Measurements from ENCODE around the gene REP15. TPM values are rescaled to one million over a fixed set of nuclear protein-coding genes. Genes with fewer than 3 reads are reported as not detected.

The REP15 gene
- total RNA-seq, 4 donors from 2014 or later = not detected

GRCh38 chr12:27709212-27709931 lies 13.1 kb downstream of the REP15 start:
- no peak for DNase-seq (ENCODE audit: low spot score in 2 of 2)
- H3K4me1 ChIP-seq = peaks cover 0 to 26% (median 8%) of the 10 kb centered on the region in 4 donors
- no peaks in the 10 kb centered on the region for H3K9me3 ChIP-seq
- TF ChIP-seq POLR2A (IDR thresholded peaks at IDR 0.05) (no peak), EP300 (IDR thresholded peaks at IDR 0.05) (no peak)
- TF ChIP-seq, protein P1, sequence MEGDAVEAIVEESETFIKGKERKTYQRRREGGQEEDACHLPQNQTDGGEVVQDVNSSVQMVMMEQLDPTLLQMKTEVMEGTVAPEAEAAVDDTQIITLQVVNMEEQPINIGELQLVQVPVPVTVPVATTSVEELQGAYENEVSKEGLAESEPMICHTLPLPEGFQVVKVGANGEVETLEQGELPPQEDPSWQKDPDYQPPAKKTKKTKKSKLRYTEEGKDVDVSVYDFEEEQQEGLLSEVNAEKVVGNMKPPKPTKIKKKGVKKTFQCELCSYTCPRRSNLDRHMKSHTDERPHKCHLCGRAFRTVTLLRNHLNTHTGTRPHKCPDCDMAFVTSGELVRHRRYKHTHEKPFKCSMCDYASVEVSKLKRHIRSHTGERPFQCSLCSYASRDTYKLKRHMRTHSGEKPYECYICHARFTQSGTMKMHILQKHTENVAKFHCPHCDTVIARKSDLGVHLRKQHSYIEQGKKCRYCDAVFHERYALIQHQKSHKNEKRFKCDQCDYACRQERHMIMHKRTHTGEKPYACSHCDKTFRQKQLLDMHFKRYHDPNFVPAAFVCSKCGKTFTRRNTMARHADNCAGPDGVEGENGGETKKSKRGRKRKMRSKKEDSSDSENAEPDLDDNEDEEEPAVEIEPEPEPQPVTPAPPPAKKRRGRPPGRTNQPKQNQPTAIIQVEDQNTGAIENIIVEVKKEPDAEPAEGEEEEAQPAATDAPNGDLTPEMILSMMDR (IDR thresholded peaks at IDR 0.05) = no peak
- H3K27ac ChIP-seq = peak overlapping the region; percentile 58 to 90 (median 82)
- peaks cover 0 to 4% (median 0%) of the 10 kb centered on the region in 3 donors for H3K36me3 ChIP-seq
- WGBS, 2 donors = 74 to 84% methylated on average over 12 of the region's 12 CpGs
- peak overlapping the region; percentile 63 to 97 (median 93) for H3K4me3 ChIP-seq
- H3K27me3 ChIP-seq = no peaks in the 10 kb centered on the region

DNA sequence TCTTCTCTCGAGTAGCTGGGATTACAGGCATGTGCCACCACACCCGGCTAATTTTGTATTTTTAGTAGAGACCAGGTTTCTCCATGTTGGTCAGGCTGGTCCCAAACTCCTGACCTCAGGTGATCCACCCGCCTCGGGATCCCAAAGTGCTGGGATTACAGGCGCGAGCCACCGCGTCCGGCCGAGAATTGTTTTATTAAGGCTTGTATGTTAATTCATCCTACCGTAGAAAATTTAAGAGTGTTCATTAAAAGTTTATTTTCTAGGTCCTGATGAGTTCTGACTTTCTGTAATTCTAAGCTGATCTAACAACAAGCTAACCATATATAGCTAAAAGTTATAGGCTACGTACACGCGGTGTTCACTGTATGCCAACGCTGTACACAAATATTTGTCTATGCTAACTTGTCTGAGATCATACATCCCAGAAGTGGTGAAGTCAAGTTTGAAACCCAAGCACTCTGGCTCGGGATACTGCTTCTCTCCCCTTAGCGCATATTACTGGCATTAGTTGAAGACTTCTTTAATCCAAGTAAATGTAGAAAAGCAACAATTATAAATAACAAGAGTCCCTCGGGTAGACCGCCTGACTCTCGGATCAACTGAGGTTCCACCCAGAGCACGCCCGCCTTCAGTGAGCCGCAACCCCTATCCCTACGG lies 13.8 kb downstream of the REP15 start:
- TF ChIP-seq, protein P1 (IDR thresholded peaks at IDR 0.05) = no peak
- peaks cover 0 to 7% (median 0%) of the 10 kb centered on the region in 3 donors for H3K36me3 ChIP-seq
- no peaks in the 10 kb centered on the region for H3K27me3 ChIP-seq
- WGBS, 2 donors = 10 to 16% methylated on average over 24 of the region's 24 CpGs
- H3K4me3 ChIP-seq = peak overlapping the region; percentile 63 to 97 (median 93)
- H3K9me3 ChIP-seq = no peaks in the 10 kb centered on the region
- peak in 1 of 2 donors; percentile 9 for DNase-seq (ENCODE audit: low spot score in 2 of 2)
- H3K4me1 ChIP-seq = peaks cover 0 to 26% (median 8%) of the 10 kb centered on the region in 4 donors
- H3K27ac ChIP-seq = peak overlapping the region; percentile 58 to 90 (median 82)

DNA sequence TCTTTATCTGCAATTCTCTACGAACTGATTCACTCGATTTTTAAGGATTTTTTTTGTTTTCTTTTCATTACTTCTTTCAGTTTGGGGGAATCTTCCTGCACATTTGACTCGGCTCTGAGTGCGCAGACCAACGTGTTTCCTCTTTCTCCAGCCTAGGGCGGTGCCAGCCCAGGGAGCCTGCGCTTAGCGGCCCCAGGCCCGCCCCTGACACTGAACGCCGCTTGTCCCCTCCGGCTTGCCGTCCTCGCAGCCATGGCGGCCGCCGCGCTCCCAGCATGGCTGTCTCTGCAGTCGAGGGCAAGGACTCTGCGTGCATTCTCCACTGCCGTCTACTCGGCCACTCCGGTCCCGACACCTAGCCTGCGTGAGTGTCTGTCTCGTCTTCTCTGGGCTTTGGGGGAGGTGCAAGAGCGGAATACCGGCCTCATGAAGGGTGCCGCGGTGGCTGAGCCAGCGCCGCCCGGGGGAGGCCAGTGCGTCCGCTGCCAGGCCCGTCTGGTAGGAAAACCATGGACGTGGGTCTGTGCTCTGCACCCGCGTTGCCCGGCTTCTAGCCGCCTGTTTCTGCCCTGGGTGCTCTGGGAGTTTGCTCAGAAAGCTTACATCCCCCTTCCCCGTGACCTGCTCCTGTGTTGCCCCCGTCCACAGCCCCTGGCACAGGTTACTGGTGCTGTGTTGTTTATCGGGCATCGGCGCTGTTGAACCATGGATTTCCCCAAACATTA lies 14.5 kb downstream of the REP15 start, which contains the start of gene MRPS35:
TSS of gene MRPS35 (plus strand) at position 241 of the 725 bp plus-strand sequence. CDS start at position 253, 12 bp downstream.
- TF ChIP-seq POLR2A (IDR thresholded peaks at IDR 0.05) (peak; percentile 48 to 69), EP300 (IDR thresholded peaks at IDR 0.05) (peak; percentile 69 to 97)
- TF ChIP-seq, protein P1 (IDR thresholded peaks at IDR 0.05) = no peak
- peak within 1 kb of the TSS; percentile 58 to 90 (median 82) for H3K27ac ChIP-seq
- H3K9me3 ChIP-seq = no peaks in the 10 kb centered on the region
- 0 to 1% methylated on average over 17 to 45 of the region's 46 CpGs for WGBS, 2 donors
- peak within 1 kb of the TSS; percentile 63 to 97 (median 93) for H3K4me3 ChIP-seq
- H3K36me3 ChIP-seq = peaks cover 0 to 14% (median 0%) of the 10 kb centered on the region in 3 donors
- DNase-seq (ENCODE audit: low spot score in 2 of 2) = peak; percentile 84 to 88
- no peaks in the 10 kb centered on the region for H3K27me3 ChIP-seq
- peaks cover 0 to 26% (median 8%) of the 10 kb centered on the region in 4 donors for H3K4me1 ChIP-seq

- WGBS, 2 donors = 1% methylated on average over 11 of the region's 11 CpGs
- H3K4me3 ChIP-seq = peak overlapping the region; percentile 63 to 97 (median 93)
- peaks cover 0 to 19% (median 1%) of the 10 kb centered on the region in 3 donors for H3K36me3 ChIP-seq
- no peaks in the 10 kb centered on the region for H3K27me3 ChIP-seq
- H3K9me3 ChIP-seq = no peaks in the 10 kb centered on the region
- H3K27ac ChIP-seq = peak overlapping the region in 3 of 4 donors; percentile 79 to 90 (median 86)
- peaks cover 0 to 26% (median 8%) of the 10 kb centered on the region in 4 donors for H3K4me1 ChIP-seq
- TF ChIP-seq, protein P1 (IDR thresholded peaks at IDR 0.05) = no peak
- TF ChIP-seq POLR2A (IDR thresholded peaks at IDR 0.05) (no peak), EP300 (IDR thresholded peaks at IDR 0.05) (no peak)
- DNase-seq (ENCODE audit: low spot score in 2 of 2) = no peak
These were observed 15.1 kb downstream of the REP15 start for GRCh38 chr12:27711317-27711682.
